ENCODE results near the gene PTTG1IP.

DNA sequence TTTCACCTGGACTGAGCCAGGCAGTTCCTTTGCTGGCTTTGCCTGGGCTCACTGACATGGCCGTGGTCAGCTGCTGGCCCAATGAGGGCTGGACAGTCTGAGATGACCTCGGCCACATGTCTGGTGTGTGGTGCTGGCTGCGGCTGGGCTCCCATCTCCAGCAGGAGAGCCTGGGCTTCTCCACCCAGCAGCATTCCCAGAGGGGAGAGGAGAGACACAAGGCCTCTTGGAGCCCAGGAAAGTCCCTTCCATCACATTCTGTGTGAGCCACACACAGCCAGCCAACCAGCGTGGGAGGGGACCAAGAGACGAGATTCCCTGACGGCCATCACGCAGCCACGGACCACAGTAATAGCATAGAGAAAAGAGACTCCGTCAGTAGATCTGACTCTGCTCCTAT is 34.5 kb downstream of the PTTG1IP start:
- TF ChIP-seq POLR2AphosphoS5 (IDR thresholded peaks at IDR 0.05) (no peak), POLR2A (IDR thresholded peaks at IDR 0.05) (no peak)

All from sigmoid colon (tissue), 4 donors.